22Rv1 (cell line): ENCODE results near the gene PISD.

Experiments used
- ZFX ChIP-seq: fragments of 450-650 bp; IDR thresholded peaks from 2 replicates; pipeline ENCODE4 v1.6.1; 2017; ENCODE audit warnings: antibody characterized with exemption, borderline replicate concordance
- TF ChIP-seq, protein P1 (sequence below): fragments of 450-650 bp; IDR thresholded peaks from 2 replicates; pipeline ENCODE4 v1.5.1; 2017; ENCODE audit warnings: mild to moderate bottlenecking

DNA sequence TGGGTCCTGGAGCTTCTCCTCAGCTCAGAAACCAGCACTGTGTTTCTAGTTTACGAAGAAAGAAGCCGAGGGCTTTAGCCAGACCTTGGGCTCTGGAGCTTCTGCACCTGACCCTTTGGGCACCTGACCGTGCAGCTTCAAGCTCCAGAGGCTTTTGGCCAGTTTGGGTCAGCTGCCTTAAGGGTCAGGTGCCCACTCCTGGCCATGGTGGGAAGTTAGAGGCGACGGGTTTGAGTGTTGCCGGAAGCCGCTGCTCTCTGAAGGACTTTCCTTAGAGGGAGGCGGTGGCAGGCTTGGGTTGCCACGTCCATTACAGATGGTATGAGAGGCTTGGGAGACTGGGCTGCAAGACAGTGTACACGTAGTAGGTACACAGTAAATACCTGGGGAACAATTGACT, 52.3 kb downstream of the PISD start:
- TF ChIP-seq, protein P1, sequence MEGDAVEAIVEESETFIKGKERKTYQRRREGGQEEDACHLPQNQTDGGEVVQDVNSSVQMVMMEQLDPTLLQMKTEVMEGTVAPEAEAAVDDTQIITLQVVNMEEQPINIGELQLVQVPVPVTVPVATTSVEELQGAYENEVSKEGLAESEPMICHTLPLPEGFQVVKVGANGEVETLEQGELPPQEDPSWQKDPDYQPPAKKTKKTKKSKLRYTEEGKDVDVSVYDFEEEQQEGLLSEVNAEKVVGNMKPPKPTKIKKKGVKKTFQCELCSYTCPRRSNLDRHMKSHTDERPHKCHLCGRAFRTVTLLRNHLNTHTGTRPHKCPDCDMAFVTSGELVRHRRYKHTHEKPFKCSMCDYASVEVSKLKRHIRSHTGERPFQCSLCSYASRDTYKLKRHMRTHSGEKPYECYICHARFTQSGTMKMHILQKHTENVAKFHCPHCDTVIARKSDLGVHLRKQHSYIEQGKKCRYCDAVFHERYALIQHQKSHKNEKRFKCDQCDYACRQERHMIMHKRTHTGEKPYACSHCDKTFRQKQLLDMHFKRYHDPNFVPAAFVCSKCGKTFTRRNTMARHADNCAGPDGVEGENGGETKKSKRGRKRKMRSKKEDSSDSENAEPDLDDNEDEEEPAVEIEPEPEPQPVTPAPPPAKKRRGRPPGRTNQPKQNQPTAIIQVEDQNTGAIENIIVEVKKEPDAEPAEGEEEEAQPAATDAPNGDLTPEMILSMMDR: no peak
- no peak for TF ChIP-seq ZFX
